HEK293T (cell line): ENCODE results near the gene IGSF21.

Source experiments
- CTCF ChIA-PET: fragments of 350-600 bp; formaldehyde crosslinking; extraction: SDS; loops from one replicate; lab custom pipeline; 2021; ENCODE audit warnings: antibody characterized with exemption, inconsistent platforms; lab: Yijun Ruan, JAX
- POLR2A ChIA-PET: fragments of 350-600 bp; formaldehyde crosslinking; extraction: SDS; loops from one replicate; lab custom pipeline; 2020; ENCODE audit warnings: antibody characterized with exemption, inconsistent platforms; lab: Yijun Ruan, JAX
- DNase-seq: peaks from one replicate; pipeline ENCODE4 v3.0.0; 2012; ENCODE audit warnings: mixed read lengths; ENCODE audit errors: extremely low spot score
- ARNT ChIP-seq: fragments of 450-650 bp; IDR thresholded peaks from 2 replicates; pipeline ENCODE4 v1.6.1; 2017; ENCODE audit warnings: mild to moderate bottlenecking
- BHLHE40 ChIP-seq: fragments of 450-650 bp; IDR thresholded peaks from 2 replicates; pipeline ENCODE4 v1.6.1; 2016; ENCODE audit warnings: mild to moderate bottlenecking, moderate library complexity, borderline replicate concordance
- CTBP1 ChIP-seq: fragments of 450-650 bp; IDR thresholded peaks from 2 replicates; pipeline ENCODE4 v1.6.1; 2016; ENCODE audit warnings: borderline replicate concordance
- ELF4 ChIP-seq: fragments of 450-650 bp; IDR thresholded peaks from 2 replicates; pipeline ENCODE4 v1.6.1; 2017; ENCODE audit warnings: antibody characterized with exemption
- FOXA1 ChIP-seq: fragments of 450-650 bp; IDR thresholded peaks from 2 replicates; pipeline ENCODE4 v1.6.1; 2016; ENCODE audit warnings: mild to moderate bottlenecking
- FOXK2 ChIP-seq: fragments of 450-650 bp; IDR thresholded peaks from 2 replicates; pipeline ENCODE4 v1.6.1; 2016; ENCODE audit warnings: mild to moderate bottlenecking
- FOXM1 ChIP-seq: fragments of 450-650 bp; IDR thresholded peaks from 2 replicates; pipeline ENCODE4 v1.6.1; 2017; ENCODE audit warnings: mild to moderate bottlenecking, borderline replicate concordance
- HDGF ChIP-seq: fragments of 450-650 bp; IDR thresholded peaks from 2 replicates; pipeline ENCODE4 v1.6.1; 2017; ENCODE audit warnings: antibody characterized with exemption, borderline replicate concordance
- L3MBTL2 ChIP-seq: fragments of 450-650 bp; conservative IDR thresholded peaks from 2 replicates; pipeline ENCODE4 v1.6.1; 2016; ENCODE audit warnings: mild to moderate bottlenecking
- LEF1 ChIP-seq: fragments of 450-650 bp; IDR thresholded peaks from 2 replicates; pipeline ENCODE4 v1.6.1; 2017; ENCODE audit warnings: mild to moderate bottlenecking, borderline replicate concordance
- NFRKB ChIP-seq: fragments of 450-650 bp; IDR thresholded peaks from 2 replicates; pipeline ENCODE4 v1.6.1; 2016; ENCODE audit warnings: mild to moderate bottlenecking, moderate library complexity
- PKNOX1 ChIP-seq: fragments of 450-650 bp; IDR thresholded peaks from 2 replicates; pipeline ENCODE4 v1.6.1; 2016
- SP1 ChIP-seq: fragments of 450-650 bp; IDR thresholded peaks from 2 replicates; pipeline ENCODE4 v1.6.1; 2017
- SUZ12 ChIP-seq: fragments of 450-650 bp; IDR thresholded peaks from 2 replicates; pipeline ENCODE4 v1.6.1; 2016; ENCODE audit warnings: mild to moderate bottlenecking
- TARDBP ChIP-seq: fragments of 450-650 bp; IDR thresholded peaks from 2 replicates; pipeline ENCODE4 v1.6.1; 2016
- ZNF384 ChIP-seq: fragments of 450-650 bp; IDR thresholded peaks from 2 replicates; pipeline ENCODE4 v1.6.1; 2016

IGSF21 gene

GRCh38 chr1:18285538-18285924, 177.9 kb downstream of the IGSF21 start:
- no peak for DNase-seq
- ChIA-PET CTCF (interaction anchor here (0.7 to 1.3 kb wide), 2 partner anchors 14 to 51 kb away, joined by 3 to 7 read pairs; no protein-coding TSS in a partner anchor), POLR2A (no interaction called here)
- TF ChIP-seq FOXA1 (no peak), FOXM1 (no peak), SP1 (no peak)

DNA sequence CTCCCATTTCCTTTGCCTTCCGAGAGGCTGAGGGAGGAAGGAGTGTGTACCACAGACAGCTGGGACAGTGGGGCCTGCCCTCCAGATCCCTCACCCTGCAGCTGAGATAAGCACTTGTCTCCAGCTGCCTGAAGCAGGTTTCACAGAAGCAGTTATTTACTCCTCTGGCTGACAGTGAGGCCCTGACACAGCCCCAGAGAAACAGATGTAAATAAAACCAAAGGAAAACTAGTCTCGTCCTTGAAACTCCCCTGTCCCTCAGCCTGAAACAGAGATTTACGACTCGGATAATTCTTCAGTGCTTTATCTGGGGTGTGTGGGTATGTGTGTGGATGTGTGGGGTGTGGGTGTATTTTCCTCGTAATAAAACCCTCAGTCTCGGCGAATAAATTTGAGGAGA, 181.1 kb downstream of the IGSF21 start:
- TF ChIP-seq BHLHE40 = no peak
- no peak for TF ChIP-seq FOXA1
- TF ChIP-seq ELF4 = no peak
- no peak for TF ChIP-seq ARNT
- no peak for TF ChIP-seq LEF1
- TF ChIP-seq HDGF = no peak
- no peak for TF ChIP-seq TARDBP
- TF ChIP-seq FOXM1 = no peak
- POLR2A ChIA-PET = interaction anchor here (1.0 kb wide), 1 partner anchor 233 kb away, joined by 3 read pairs; no protein-coding TSS in a partner anchor
- DNase-seq = no peak
- CTCF ChIA-PET = no interaction called here

- ChIA-PET CTCF (no interaction called here), POLR2A (no interaction called here)
- DNase-seq = no peak
- no peak for TF ChIP-seq BHLHE40
Measured at GRCh38 chr1:18289597-18289996, 182.0 kb downstream of the IGSF21 start.

DNA sequence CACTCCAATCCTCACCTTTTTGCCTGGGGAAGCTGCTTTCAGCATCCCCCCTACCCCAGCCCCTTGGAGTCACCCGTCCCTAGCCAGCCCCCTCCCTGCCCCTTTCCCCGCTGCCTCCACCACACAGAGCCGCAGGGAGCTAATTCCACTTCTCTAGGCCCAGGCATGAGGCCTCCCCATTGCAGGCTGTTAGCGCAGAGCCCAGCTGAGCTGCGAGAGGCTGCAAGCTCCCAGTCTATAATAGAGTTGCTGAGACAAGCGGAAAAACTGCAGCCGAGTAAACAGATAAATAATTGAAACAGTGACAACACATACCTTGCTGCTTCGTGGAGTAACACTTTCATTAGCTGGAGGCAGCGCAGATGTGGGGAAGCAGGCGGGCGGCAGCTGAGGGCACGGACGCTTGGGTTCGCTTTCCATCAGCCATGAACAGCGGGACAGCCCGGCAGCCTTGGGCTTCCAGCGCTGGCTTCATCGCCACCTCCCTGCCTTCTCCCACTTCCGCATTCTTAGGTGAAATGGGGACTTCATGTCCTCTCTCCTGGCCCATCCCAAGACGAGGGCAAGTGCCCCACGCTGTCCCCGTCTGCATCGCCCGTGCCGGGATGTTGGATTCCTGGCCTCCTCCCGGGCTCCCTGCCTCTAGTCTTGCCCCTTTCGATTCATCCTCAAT, 183.3 kb downstream of the IGSF21 start:
- POLR2A ChIA-PET = no interaction called here

DNA sequence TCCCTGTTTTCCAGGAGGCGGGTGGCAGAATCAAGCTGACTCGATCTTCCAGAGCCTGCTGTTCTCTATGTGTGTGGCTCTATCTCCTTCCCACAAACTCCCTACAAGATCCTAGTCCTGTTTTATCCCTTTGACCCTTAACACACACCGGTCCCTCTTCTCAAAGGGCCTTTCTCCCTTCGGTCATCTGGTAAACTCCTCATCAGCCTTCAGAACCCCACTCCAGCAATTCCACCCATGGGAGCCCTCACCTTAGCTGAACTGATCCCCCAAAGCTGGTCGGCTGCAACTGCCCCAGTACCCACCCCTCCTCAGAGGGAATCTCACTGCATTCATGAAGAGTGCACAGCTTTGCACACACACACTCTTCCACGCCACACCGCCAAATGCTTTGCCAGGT, 184.9 kb downstream of the IGSF21 start:
- DNase-seq = no peak
- ChIA-PET POLR2A (no interaction called here), CTCF (no interaction called here)
- TF ChIP-seq NFRKB = no peak
- TF ChIP-seq LEF1 = no peak
- TF ChIP-seq FOXA1 = no peak
- TF ChIP-seq L3MBTL2 = no peak
- no peak for TF ChIP-seq SUZ12
- no peak for TF ChIP-seq FOXM1
- no peak for TF ChIP-seq FOXK2
- TF ChIP-seq CTBP1 = no peak
- no peak for TF ChIP-seq HDGF
- no peak for TF ChIP-seq ARNT
- TF ChIP-seq PKNOX1 = no peak
- no peak for TF ChIP-seq ELF4
- no peak for TF ChIP-seq ZNF384
- TF ChIP-seq TARDBP = no peak
- no peak for TF ChIP-seq BHLHE40
- no peak for TF ChIP-seq SP1

More for the DNA sequence above, 183.3 kb downstream of the IGSF21 start:
- DNase-seq = no peak
- CTCF ChIA-PET = no interaction called here
- TF ChIP-seq FOXM1 (no peak), CTBP1 (no peak), BHLHE40 (no peak), FOXK2 (no peak), ARNT (no peak), SUZ12 (no peak), ELF4 (no peak), HDGF (no peak), SP1 (no peak), PKNOX1 (no peak), FOXA1 (no peak), L3MBTL2 (no peak), TARDBP (no peak)

GRCh38 chr1:18293291-18293690, 185.7 kb downstream of the IGSF21 start:
- ChIA-PET CTCF (interaction anchor here (0.6 kb wide), 1 partner anchor 193 kb away, joined by 3 read pairs; no protein-coding TSS in a partner anchor), POLR2A (no interaction called here)
- TF ChIP-seq ELF4 (no peak), TARDBP (no peak), NFRKB (no peak), HDGF (no peak), SP1 (no peak), SUZ12 (no peak), PKNOX1 (no peak), FOXK2 (no peak), FOXM1 (no peak), BHLHE40 (no peak), FOXA1 (no peak), ZNF384 (no peak), CTBP1 (no peak), LEF1 (no peak), L3MBTL2 (no peak), ARNT (no peak)
- no peak for DNase-seq
